ENCODE results near the gene IFNA10.
"Not testable (repeated sequence)": the region's sequence is repeated elsewhere in the genome, so short reads cannot be mapped to it uniquely, and the experiment has no call there.

The IFNA10 gene

GRCh38 chr9:21187487-21187886 lies 19.5 kb downstream of the IFNA10 start, which contains the start of gene IFNA4:
Gene IFNA4 (minus strand): TSS chr9:21187587. CDS start chr9:21187531, 56 bp downstream.
- not testable (repeated sequence) for DNase-seq

GRCh38 chr9:21182810-21183736 lies 23.9 kb downstream of the IFNA10 start:
- DNase-seq, result peak; percentile 34 to 51

- DNase-seq, result no peak
Observed at GRCh38 chr9:21174671-21175070, 32.3 kb downstream of the IFNA10 start.

GRCh38 chr9:21172156-21172555 lies 34.8 kb downstream of the IFNA10 start:
- DNase-seq, result no peak

GRCh38 chr9:21171351-21171750 lies 35.6 kb downstream of the IFNA10 start:
- no peak for DNase-seq

GRCh38 chr9:21166560-21166959 lies 40.4 kb downstream of the IFNA10 start, which contains the start of gene IFNA21:
Gene IFNA21 (minus strand): TSS chr9:21166660. CDS start chr9:21166612, 48 bp downstream.
- not testable (repeated sequence) for DNase-seq

- DNase-seq, result no peak
Observed at GRCh38 chr9:21165516-21165915, 41.4 kb downstream of the IFNA10 start.

GRCh38 chr9:21160178-21160577 lies 46.8 kb downstream of the IFNA10 start:
- peak; percentile 55 to 72 for DNase-seq

Data from Kasumi-1 (cell line).